HG02938 (cell line): ENCODE measurements around the gene TRMT61A.
"Not testable (repeated sequence)": the region's sequence is repeated elsewhere in the genome, so short reads cannot be mapped to it uniquely, and the experiment has no call there.

Experiments used
- ATAC-seq: cut with Tn5 transposase; IDR thresholded peaks from one replicate; pipeline ENCODE4 v1.9.1; 2021; ENCODE audit warnings: mild to moderate bottlenecking, moderate library complexity; ENCODE audit not compliant: unreplicated experiment

Gene TRMT61A

DNA sequence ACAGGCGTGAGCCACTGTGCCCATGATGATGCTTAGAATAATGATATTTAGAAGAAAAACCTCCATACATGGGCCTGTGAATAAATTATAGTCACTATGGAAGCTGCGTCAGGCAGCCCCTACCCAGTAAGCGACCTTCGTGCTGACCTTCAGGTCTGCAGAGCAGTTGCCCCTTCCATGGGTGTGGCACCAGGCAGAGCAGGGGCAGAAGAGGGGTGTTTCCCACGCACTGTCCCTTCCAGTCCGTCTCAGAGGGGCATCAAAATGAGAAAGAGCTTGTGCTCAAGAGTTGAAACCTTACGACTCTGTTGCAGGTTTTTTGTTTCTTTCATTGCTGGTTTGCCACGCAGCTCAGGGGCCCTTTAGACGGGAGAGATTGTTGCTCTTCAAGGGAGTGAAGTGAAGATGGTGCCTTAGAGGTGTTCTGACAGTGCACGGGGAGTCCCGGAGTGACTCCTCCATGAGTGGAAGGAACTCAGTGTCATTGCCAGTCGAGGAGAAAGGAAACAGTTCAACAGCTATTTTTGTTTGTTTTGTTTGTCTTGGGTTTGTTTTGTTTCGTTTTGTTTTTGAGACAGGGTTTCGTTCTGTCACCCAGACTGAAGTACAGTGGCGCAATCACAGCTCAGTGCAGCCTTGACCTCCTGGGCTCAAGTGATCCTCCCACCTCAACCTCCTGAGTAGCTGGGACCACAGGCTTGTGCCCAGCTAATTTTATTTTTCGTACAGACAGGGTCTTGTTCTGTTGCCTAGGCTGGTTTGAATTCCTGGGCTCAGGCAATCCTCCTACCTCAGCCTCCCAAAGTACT, 20.3 kb upstream of the TRMT61A start:
- ATAC-seq: no peak

DNA sequence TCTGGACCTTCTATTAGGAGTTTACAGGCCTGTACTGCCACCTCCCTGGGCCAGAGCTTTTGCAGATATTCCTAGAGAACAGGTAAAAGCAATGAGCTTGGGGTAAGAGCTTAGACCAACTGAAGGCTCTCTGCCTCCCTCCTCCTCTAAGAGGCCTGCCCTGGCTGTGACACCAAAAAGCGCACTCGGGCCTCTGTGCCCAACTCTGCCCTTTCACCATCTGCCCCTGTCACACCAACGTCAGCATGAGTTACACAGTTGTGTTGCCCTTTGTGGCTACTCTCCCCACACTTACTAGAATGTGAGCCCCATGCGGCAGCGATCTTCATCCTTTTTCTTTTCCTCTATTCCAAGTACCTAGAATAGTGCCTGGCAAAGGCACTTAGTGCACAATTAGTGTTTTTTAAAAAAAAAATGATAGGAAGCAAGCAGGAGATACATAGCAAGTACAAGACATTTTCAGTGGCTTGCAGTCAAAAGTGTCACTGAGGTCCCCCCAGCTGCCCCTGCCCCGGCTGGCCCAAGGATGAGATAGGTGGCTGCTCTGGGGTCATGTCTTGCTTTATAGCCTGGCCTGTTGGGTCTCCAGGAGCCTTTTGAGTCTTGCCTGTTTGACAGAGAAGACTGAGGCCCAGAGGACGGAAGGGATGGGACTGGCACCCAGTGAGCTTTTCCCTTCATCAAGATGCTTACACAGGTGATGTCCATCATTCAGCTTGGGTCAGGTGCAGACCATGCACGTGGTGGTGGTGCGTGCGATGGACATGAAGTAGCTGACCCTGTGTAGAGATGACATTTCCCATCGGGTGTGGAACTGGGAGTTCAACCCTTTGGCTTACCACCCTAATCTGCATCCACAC, 18.9 kb upstream of the TRMT61A start:
- ATAC-seq: no peak

DNA sequence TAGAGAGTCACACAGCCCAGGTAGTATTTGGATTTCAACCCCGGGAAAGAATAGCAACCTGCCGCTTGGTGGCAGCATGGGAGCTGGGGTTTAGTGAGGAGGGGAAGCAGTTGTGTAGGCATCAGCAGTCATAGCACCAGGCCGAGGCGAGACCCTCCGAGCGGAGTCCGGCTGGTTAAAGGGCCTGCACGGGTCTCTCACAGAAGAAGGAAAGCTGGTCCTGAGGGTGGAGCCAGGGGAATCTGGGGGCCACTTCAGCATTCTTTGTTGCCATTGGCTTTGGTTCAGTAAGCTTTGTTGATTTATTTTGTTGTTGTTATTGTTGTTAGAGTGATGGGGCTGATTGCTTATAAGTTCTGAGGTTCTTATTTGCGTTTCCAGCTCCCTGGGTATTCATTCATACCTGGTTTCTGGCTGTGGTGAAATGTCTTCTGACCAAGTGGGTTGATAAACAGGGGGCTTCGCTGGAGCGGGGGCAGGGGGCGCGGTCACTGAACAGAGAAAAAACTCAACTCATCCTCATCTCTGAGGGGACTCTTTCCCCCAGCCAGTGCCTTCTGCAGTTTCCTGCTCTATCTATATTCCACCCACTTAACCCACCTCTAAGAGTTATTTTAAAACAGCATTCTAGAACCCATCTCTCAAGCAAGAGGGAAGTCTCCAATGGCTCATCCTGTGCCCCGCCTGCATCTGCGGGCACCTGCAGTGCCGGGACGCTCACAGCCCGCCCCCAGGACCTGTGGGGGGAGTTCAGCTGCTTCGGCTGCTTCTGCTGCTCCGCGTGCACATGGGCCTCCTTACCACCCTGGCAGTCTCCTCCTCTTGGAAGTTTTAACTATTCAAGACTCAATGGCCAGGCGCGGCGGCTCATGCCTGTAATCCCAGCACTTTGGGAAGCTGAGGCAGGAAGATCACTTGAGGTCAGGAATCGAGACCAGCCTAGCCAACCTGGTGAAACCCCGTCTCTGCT, 18.0 kb upstream of the TRMT61A start:
- ATAC-seq: no peak

GRCh38 chr14:103512180-103512579, 16.8 kb upstream of the TRMT61A start:
- not testable (repeated sequence) for ATAC-seq

DNA sequence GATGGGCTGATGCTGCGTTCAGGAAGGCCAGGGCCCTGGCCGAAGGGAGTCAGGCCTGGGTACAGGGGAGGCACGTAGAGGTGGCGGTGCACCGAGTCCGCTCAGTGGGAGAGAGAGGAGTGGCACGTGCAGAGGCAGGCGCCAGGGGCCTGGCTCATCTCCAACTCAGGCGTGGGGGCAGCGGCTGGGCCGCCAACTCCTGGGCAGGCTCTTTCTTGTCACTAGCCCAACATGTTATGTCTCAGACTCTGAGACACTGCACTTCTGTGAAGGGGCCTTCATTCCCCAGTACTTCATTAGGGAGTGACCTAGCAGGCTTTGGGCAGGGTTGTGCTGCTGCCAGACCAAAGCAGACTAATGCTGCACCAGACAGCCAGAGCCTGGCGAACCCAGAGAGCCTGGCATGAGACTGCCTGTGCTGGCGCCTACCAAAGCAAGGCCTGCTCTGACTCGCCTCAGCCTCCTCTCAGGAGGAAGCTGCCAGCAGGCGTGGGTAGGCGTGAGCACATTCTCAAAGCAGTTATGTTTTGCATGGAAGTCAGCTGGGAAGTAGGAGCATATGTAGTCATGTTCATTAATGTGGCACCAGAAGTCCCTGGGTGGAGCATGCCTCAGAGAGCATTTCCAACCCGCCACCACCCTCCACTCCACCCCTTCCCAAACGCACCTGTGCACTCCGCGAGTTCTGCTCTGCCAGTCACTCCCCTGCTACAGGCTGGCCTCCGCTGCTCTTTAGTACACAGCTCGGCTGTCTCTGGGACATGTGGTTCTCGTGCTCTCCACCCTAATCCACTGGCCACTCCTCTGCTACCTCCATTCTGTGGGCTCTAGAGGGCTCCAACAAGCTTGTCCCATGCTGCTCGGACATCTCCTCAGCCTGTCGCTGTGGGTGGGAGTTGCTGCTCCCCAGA, 16.0 kb upstream of the TRMT61A start:
- ATAC-seq: no peak

GRCh38 chr14:103514596-103515421, 14.2 kb upstream of the TRMT61A start:
- no peak for ATAC-seq

GRCh38 chr14:103516426-103517173, 12.4 kb upstream of the TRMT61A start:
- ATAC-seq: no peak

- no peak for ATAC-seq
Observed at GRCh38 chr14:103517174-103517566, 11.8 kb upstream of the TRMT61A start.

DNA sequence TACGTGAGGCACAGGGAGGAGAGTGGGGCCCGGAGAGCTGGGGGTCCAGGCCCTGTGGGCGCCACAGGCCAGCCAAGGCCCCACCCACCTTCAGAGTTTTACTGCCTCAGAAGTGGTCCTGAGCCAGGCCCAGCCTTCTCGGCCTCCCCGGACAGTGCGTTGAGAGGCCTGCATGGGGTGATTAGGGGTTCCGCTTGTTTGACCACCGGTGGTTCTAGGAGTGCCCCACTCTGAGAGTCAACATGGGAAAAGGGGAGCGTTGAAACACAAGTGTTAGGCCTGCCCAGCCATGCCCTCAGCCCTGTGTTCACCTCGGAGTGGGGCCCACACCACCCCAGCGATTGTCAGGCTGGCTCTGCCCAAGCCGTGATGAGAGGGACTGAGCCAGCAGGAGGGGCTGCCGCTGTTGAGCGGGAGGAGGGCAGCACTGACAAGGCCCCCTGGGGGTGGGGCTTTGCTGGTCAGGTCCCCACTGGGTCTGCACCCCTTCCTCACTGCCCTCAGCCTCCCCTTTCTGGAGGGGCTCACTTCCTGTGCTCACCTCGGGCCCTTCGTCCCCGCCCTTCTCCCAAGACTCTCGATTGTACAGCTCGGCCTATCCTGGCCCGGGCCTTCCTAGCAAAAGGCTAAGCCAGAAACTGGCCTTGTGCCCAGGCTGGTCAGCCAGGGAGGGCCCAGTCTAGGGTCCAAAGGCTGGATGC, 11.1 kb upstream of the TRMT61A start:
- no peak for ATAC-seq

DNA sequence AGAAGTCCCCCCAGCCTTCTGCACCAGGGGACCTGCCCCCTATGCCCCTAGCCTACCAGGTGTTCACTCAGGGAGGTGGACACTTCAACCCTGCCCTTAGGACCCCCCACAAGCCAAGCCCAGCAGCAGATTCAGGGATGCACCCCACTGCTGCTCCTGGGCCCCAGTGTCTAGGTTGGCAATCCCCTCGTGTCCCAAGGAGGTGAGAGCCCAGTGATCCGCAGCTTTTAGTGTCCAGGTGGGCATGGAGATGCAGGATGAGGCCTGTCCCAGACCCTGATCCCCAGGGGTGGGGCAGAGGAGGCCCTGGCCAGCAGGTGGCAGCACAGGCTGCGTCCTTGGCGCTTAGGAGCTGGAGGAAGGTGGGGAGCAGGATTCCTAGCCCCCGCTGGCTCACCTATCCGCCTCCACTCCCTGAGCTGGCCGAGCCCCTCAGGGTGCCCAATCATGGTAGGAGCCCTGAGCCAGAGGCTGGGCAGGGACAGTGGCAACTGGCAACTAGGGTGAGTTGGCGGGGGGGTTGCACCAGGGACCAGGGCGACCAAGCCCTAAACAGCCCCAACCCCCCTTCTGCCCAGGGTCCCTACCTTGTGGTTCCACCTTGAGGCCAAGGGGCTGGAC, 10.5 kb upstream of the TRMT61A start:
- ATAC-seq: no peak

DNA sequence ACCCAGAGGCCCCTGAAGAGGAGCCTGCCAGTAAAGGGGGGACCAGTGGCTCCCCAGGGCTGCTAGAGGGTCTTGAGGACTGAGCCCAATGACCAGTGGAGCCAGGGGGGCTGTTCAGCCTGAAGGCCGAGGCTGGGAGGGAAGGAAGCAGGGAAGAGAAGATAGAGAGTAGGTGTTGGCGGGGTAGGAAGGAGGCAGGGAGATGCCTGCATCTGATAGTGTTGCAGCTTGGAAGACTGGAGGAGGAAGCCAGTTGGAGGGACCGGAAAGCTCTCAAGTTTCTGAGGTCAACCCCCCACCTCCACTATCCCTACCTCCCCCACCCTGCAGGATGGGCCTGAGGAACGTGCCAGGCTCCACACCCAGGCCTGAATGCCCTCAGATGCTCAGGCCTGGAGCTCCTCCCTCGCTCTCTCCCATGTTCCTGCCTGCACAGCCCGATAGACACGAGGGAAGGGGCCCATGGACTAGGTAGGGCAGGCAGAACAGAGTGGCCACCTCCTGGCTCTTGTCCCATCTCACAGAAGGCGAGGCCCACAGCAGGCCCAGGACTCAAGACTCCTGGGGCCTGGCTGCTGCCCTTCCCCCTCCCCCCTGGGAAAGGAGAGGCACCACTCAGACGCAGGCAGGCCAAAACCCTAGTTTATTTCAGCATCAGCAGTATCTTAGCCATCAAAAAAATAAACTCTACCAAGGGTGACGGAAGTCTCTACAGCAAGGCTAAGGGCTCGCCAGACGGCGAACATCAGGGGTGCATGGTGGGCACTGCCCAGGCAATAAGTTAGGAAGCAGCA, 9.8 kb upstream of the TRMT61A start:
- ATAC-seq: no peak

DNA sequence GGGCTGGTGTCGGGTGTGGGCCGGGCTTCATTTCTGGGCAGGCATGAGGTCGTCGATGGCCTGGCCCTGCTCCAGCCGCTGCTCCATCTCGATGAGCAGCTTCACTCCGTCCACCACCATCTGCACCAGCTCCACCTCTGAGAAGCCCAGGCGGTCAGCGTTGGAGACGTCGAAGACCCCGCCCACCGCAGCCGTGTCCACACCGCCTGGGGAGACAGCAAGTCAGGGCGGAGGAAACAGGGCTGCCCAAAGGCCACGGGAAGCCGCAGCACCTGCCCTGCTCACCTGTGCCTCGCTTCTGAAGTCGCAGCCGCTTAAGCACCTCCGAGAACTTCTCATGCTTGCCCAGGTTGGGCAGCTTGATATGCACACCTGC, 9.2 kb upstream of the TRMT61A start:
- ATAC-seq: no peak

DNA sequence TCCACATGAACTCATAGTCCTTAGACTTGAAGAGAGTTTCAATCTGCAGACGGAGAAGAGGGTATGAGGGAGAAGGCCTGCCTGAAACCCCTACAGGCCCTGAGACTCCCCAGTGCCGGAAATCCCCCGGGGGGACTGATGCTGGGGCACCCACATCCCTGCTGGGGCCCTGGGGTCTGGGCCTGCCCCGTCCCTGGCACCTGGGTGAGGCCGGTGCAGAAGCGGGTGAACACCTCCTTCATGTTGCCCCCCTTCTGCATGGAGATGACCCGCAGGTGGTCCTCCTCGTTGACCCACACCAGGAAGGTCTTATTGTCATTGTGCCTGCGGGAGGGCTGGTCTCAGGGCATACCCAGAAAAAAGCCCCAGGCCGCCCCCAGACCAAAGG, 8.7 kb upstream of the TRMT61A start:
- ATAC-seq: no peak

GRCh38 chr14:103520657-103521437, 8.1 kb upstream of the TRMT61A start:
- no peak for ATAC-seq

DNA sequence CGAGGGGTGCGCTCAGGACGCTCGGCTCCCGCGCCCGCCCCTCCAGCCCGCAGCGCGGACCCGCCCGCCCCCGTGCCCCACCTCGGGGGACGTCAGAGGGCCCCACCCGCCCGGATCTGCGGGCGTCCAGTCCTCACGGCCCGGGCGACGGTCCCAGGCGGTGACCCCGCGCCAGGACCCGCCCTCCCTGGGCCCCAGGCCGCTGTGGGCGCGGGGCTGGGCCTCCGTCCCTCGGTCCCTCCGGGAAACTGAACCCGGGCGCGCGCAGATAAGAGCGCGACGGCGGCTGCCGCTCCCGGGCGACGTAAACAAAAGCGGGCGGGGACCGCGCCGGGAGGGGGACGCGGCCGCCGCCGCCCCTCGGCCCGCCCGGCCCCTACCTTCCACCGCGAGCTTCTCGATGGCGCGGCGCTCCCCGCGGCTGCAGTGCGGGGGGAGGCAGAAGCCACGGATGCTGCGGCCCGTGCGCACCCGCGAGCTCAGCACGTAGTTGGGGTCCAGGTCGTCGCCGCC, 7.5 kb upstream of the TRMT61A start:
- no peak for ATAC-seq
